ENCODE results near the gene HIRA. TPM values are rescaled to one million over a fixed set of nuclear protein-coding genes. Genes with fewer than 3 reads are reported as not detected.
A peak's percentile ranks its signal among the peaks of the same experiment; 100 is the strongest.

Gene HIRA
- total and polyA plus RNA-seq, 9 of the 15 experiments (the other 6 are each of a cell fraction or from before 2014, with no cell fraction given), result 0.96 to 132 (median 58.4) TPM

- H3K9me3 ChIP-seq (replicated peaks; ENCODE audit: control insufficient read depth, insufficient read depth, low read depth, low read length), result no peaks in the 10 kb centered on the region
- intact Hi-C loops (cut with micrococcal nuclease), result no loop called here
- 94% methylated on average over 8 of the region's 8 CpGs for WGBS (ENCODE audit: insufficient coverage, low coverage, missing lambda C conversion rate)
- H3K9ac ChIP-seq (ENCODE audit: insufficient read depth in 1 of 2, low read depth in 2 of 2, low read length in 2 of 2), result peak overlapping the region in 1 of 2 experiments; percentile 36; a peak in 2 of 4 replicates
- peak in 1 of 4 experiments; percentile 35 for DNase-seq (ENCODE audit: extremely low read depth in 1 of 4, low spot score in 3 of 4)
- ChIA-PET CTCF (ENCODE audit: low intra/inter-chr PET ratio) (no interaction called here), POLR2A (interaction anchor here (1.0 to 1.9 kb wide), 6 partner anchors 9 to 37 kb away, joined by 3 to 8 read pairs (median 6); no protein-coding TSS in a partner anchor)
- no peak overlapping the region for H2AFZ ChIP-seq (ENCODE audit: low read depth, low read length)
- H3K27me3 ChIP-seq (ENCODE audit: control insufficient read depth in 2 of 2, insufficient read depth in 2 of 2, low read length in 2 of 2), result no peaks in the 10 kb centered on the region
- no peak overlapping the region for H3K27ac ChIP-seq (ENCODE audit: extremely low read depth, low read depth, low read length)
- H3K79me2 ChIP-seq (ENCODE audit: control insufficient read depth, insufficient read depth, low read length), result no peaks in the 10 kb centered on the region
- H3K36me3 ChIP-seq (ENCODE audit: control insufficient read depth, insufficient read depth, low read length), result peaks cover 98% of the 10 kb centered on the region
- 0 out of 2 replicates have a peak, but pooled peaks cover 20% of the 10 kb centered on the region for H4K20me1 ChIP-seq (replicated peaks; ENCODE audit: control insufficient read depth, insufficient read depth, low read length)
- in situ Hi-C loops (cut with MboI), result no loop called here
- no peaks in the 10 kb centered on the region for H3K4me1 ChIP-seq (replicated peaks in 1 of 2; ENCODE audit: control insufficient read depth in 2 of 2, insufficient read depth in 2 of 2, low read length in 2 of 2)
- ATAC-seq, result peak; percentile 48
- no TSS peak for BruUV-seq (replicated peaks)
- peaks cover 3% of the 10 kb centered on the region for H3K9me1 ChIP-seq (ENCODE audit: control insufficient read depth, insufficient read depth, low read length)
- no peak for FAIRE-seq
- H3K4me3 ChIP-seq, result no peak overlapping the region
- H3K4me2 ChIP-seq (ENCODE audit: insufficient read depth, low read length), result no peak overlapping the region
- TF ChIP-seq ZC3H4 (CRISPR knock-in tag; IDR thresholded peaks at IDR 0.05; ENCODE audit: borderline replicate concordance), result 0 out of 2 replicates have a peak, but pooled peaks have one; percentile 26
- no peak for TF ChIP-seq SMC3 (conservative IDR thresholded peaks at IDR 0.05; ENCODE audit: insufficient read depth, low read depth, low read length)
- no peak for TF ChIP-seq TEAD4 (IDR thresholded peaks at IDR 0.05; ENCODE audit: low read length)
- TF ChIP-seq TEAD4 (CRISPR knock-in tag; IDR thresholded peaks at IDR 0.05; ENCODE audit: borderline replicate concordance), result no peak
- TF ChIP-seq ARID3A (IDR thresholded peaks at IDR 0.05; ENCODE audit: borderline replicate concordance, low read depth, low read length), result no peak
- no peak for TF ChIP-seq EP300 (IDR thresholded peaks at IDR 0.05; ENCODE audit: low read length)
- no peak for TF ChIP-seq SREBF1 (IDR thresholded peaks at IDR 0.05; ENCODE audit: borderline replicate concordance, low read depth, low read length)
- no peak for TF ChIP-seq HMGN3 (IDR thresholded peaks at IDR 0.05; ENCODE audit: borderline replicate concordance, extremely low read depth, insufficient read length, low read depth, low read length)
- TF ChIP-seq PHF8 (IDR thresholded peaks at IDR 0.05; ENCODE audit: borderline replicate concordance, low read length), result 0 out of 2 replicates have a peak, but pooled peaks have one; percentile 17
- TF ChIP-seq BRF2 (IDR thresholded peaks at IDR 0.05; ENCODE audit: borderline replicate concordance, insufficient read depth, insufficient read length), result no peak
- TF ChIP-seq ZSCAN32 (CRISPR knock-in tag; IDR thresholded peaks at IDR 0.05), result no peak
- TF ChIP-seq IRF2 (CRISPR knock-in tag; IDR thresholded peaks at IDR 0.05), result 0 out of 2 replicates have a peak, but pooled peaks have one; percentile 67
- no peak for TF ChIP-seq THRA (IDR thresholded peaks at IDR 0.05)
- TF ChIP-seq FUS (optimal IDR thresholded peaks at IDR 0.05; ENCODE audit: low read depth, low read length), result no peak
- 0 out of 2 replicates have a peak, but pooled peaks have one; percentile 3 for TF ChIP-seq ZNF184 (CRISPR knock-in tag; IDR thresholded peaks at IDR 0.05)
- TF ChIP-seq ZBED1 (IDR thresholded peaks at IDR 0.05), result no peak
- TF ChIP-seq FOXK2 (conservative IDR thresholded peaks at IDR 0.05 in 1 of 2, IDR thresholded peaks at IDR 0.05 in 1 of 2; ENCODE audit: low read depth in 2 of 2), result no peak
- no peak for TF ChIP-seq FOS (IDR thresholded peaks at IDR 0.05; ENCODE audit: extremely low read depth, insufficient read length)
- TF ChIP-seq POLR2AphosphoS2 (IDR thresholded peaks at IDR 0.05; ENCODE audit: low read length), result 0 out of 2 replicates have a peak, but pooled peaks have one; percentile 30
- no peak for TF ChIP-seq SRSF1 (IDR thresholded peaks at IDR 0.05; ENCODE audit: low read depth, low read length)
Measured at GRCh38 chr22:19360300-19360792, 71.2 kb downstream of the HIRA start.
